ENCODE data around the gene FBXO24. TPM values are rescaled to one million over a fixed set of nuclear protein-coding genes. Genes with fewer than 3 reads are reported as not detected.

Gene FBXO24
- total RNA-seq, 1 experiment from 2014 or later = 0.75 TPM

DNA sequence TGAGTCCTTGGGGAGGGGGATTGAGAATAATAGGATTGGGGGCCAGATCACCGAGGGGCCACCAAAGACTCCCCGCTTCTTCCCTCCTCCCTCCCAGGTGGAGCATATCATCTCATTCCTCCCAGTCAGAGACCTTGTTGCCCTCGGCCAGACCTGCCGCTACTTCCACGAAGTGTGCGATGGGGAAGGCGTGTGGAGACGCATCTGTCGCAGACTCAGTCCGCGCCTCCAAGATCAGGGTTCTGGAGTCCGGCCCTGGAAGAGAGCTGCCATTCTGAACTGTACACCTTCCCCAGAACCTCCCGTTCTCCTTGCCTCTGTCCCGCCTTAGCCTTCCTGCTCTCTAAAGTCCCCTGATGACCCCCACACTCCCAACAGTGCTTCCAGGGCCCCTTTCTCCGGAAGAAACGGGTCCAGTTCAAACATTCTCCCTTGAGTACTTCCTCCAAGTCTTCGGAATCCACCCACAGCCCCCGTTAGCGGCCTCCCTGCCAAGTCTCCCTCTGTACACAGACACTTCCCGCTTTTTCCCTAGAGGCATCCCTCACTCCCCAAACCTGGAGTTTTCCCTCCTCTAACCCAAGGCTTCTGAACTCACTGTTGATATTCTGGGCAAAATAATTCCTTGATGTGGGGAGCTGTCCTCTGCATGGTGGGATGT is 4.1 kb downstream of the FBXO24 start:
- CTCF ChIA-PET = no interaction called here
- intact Hi-C loops (cut with micrococcal nuclease; ENCODE audit: unreplicated experiment) = no loop called here

GRCh38 chr7:100591596-100591995 is 5.5 kb downstream of the FBXO24 start:
- POLR2A ChIA-PET (ENCODE audit: low non-redundant PET) = no interaction called here
- BruUV-seq (replicated peaks) = no TSS peak

More for the DNA sequence above, 4.1 kb downstream of the FBXO24 start:
- TF ChIP-seq EZH2 (IDR thresholded peaks at IDR 0.05; ENCODE audit: borderline replicate concordance, low read depth, low read length, poor library complexity, severe bottlenecking) = no peak
- TF ChIP-seq CTCF (conservative IDR thresholded peaks at IDR 0.05; ENCODE audit: low read depth, low read length) = no peak
- no peak overlapping the region for H3K27ac ChIP-seq (ENCODE audit: low read depth, low read length, poor library complexity, severe bottlenecking)
- no peak overlapping the region for H3K4me3 ChIP-seq (ENCODE audit: low read depth, low read length, poor library complexity, severe bottlenecking)
- peaks cover 6% of the 10 kb centered on the region for H3K4me1 ChIP-seq (ENCODE audit: insufficient read depth, low read length, poor library complexity, severe bottlenecking)
- H3K9me3 ChIP-seq (ENCODE audit: low read depth, low read length, poor library complexity, severe bottlenecking) = no peaks in the 10 kb centered on the region
- no peaks in the 10 kb centered on the region for H3K36me3 ChIP-seq (ENCODE audit: insufficient read depth, low read length, poor library complexity, severe bottlenecking)
- no peaks in the 10 kb centered on the region for H3K27me3 ChIP-seq (replicated peaks; ENCODE audit: insufficient read depth, low read depth, low read length, poor library complexity)
- DNase-seq (ENCODE audit: low spot score) = no peak
- BruUV-seq (replicated peaks) = no TSS peak
- POLR2A ChIA-PET (ENCODE audit: low non-redundant PET) = no interaction called here

DNA sequence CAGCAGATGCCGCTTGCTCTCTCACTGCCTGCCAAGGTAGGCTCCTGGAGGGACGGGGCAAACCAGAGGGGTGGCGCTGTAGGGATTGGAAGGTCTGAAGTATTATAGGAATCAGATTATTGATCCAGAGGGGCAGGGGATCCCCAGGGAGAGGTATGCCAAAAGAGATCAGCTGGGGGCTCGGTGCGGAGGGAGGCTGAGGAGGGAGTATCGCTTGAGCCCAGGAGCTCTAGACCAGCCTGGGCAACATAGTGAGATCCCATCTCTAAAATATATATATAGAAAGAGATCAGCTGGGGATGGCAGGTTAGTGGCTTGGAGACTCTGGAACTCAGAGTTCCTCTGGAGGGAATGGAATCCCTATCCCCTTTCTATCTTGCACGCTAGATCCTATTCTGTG is 9.1 kb downstream of the FBXO24 start:
- TF ChIP-seq EZH2 (IDR thresholded peaks at IDR 0.05; ENCODE audit: borderline replicate concordance, low read depth, low read length, poor library complexity, severe bottlenecking) (no peak), CTCF (conservative IDR thresholded peaks at IDR 0.05; ENCODE audit: low read depth, low read length) (no peak)
- BruUV-seq (replicated peaks) = no TSS peak
- H3K4me3 ChIP-seq (ENCODE audit: low read depth, low read length, poor library complexity, severe bottlenecking) = no peak overlapping the region
- H3K27me3 ChIP-seq (replicated peaks; ENCODE audit: insufficient read depth, low read depth, low read length, poor library complexity) = no peaks in the 10 kb centered on the region
- H3K27ac ChIP-seq (ENCODE audit: low read depth, low read length, poor library complexity, severe bottlenecking) = no peak overlapping the region
- intact Hi-C loops (cut with micrococcal nuclease; ENCODE audit: unreplicated experiment) = no loop called here
- no peaks in the 10 kb centered on the region for H3K9me3 ChIP-seq (ENCODE audit: low read depth, low read length, poor library complexity, severe bottlenecking)
- peaks cover 5% of the 10 kb centered on the region for H3K4me1 ChIP-seq (ENCODE audit: insufficient read depth, low read length, poor library complexity, severe bottlenecking)
- DNase-seq (ENCODE audit: low spot score) = no peak
- ChIA-PET POLR2A (ENCODE audit: low non-redundant PET) (no interaction called here), CTCF (no interaction called here)
- H3K36me3 ChIP-seq (ENCODE audit: insufficient read depth, low read length, poor library complexity, severe bottlenecking) = no peaks in the 10 kb centered on the region

More at GRCh38 chr7:100591596-100591995, 5.5 kb downstream of the FBXO24 start:
- H3K4me3 ChIP-seq (ENCODE audit: low read depth, low read length, poor library complexity, severe bottlenecking) = no peak overlapping the region
- no peak for DNase-seq (ENCODE audit: low spot score)
- no peak overlapping the region for H3K27ac ChIP-seq (ENCODE audit: low read depth, low read length, poor library complexity, severe bottlenecking)
- peaks cover 6% of the 10 kb centered on the region for H3K4me1 ChIP-seq (ENCODE audit: insufficient read depth, low read length, poor library complexity, severe bottlenecking)
- no peaks in the 10 kb centered on the region for H3K9me3 ChIP-seq (ENCODE audit: low read depth, low read length, poor library complexity, severe bottlenecking)
- intact Hi-C loops (cut with micrococcal nuclease; ENCODE audit: unreplicated experiment) = no loop called here
- H3K27me3 ChIP-seq (replicated peaks; ENCODE audit: insufficient read depth, low read depth, low read length, poor library complexity) = no peaks in the 10 kb centered on the region
- H3K36me3 ChIP-seq (ENCODE audit: insufficient read depth, low read length, poor library complexity, severe bottlenecking) = no peaks in the 10 kb centered on the region
- CTCF ChIA-PET = no interaction called here
- TF ChIP-seq CTCF (conservative IDR thresholded peaks at IDR 0.05; ENCODE audit: low read depth, low read length) (no peak), EZH2 (IDR thresholded peaks at IDR 0.05; ENCODE audit: borderline replicate concordance, low read depth, low read length, poor library complexity, severe bottlenecking) (no peak)
